Duodenal mucosa (tissue), 2 donors: ENCODE data around the gene BRSK2.
A peak's percentile ranks its signal among the peaks of the same experiment; 100 is the strongest.
"Not testable (repeated sequence)": the region's sequence is repeated elsewhere in the genome, so short reads cannot be mapped to it uniquely, and the experiment has no call there.

ENCODE experiments used
- H3K27ac ChIP-seq: one replicate; pipeline ENCODE4 v1.7.0; 2013; ENCODE audit warnings: low read depth, low read length
- H3K27me3 ChIP-seq, 2 donors: one replicate each; pipeline ENCODE4 v1.7.0; 2013; ENCODE audit warnings: low read length in 2 of 2, control low read depth in 1 of 2; ENCODE audit not compliant: insufficient read depth in 2 of 2, control insufficient read depth in 1 of 2
- H3K36me3 ChIP-seq, 2 donors: one replicate each; pipeline ENCODE4 v1.7.0; 2013; ENCODE audit warnings: low read length in 2 of 2, control low read depth in 1 of 2; ENCODE audit not compliant: insufficient read depth in 2 of 2, control insufficient read depth in 1 of 2
- H3K4me1 ChIP-seq, 2 donors: one replicate each; pipeline ENCODE4 v1.7.0; 2013; ENCODE audit warnings: low read length in 2 of 2, control low read depth in 1 of 2; ENCODE audit not compliant: insufficient read depth in 2 of 2, control insufficient read depth in 1 of 2
- H3K4me3 ChIP-seq, 2 donors: one replicate each; pipeline ENCODE4 v1.7.0; 2013; ENCODE audit warnings: low read length in 2 of 2, low read depth in 1 of 2
- H3K9ac ChIP-seq, 2 donors: one replicate each; pipeline ENCODE4 v1.7.0; 2013; ENCODE audit warnings: low read length in 2 of 2, low read depth in 1 of 2
- H3K9me3 ChIP-seq, 2 donors: one replicate each; pipeline ENCODE4 v1.7.0; 2013; ENCODE audit warnings: low read length in 2 of 2, control low read depth in 1 of 2; ENCODE audit not compliant: control insufficient read depth in 1 of 2

The BRSK2 gene

DNA sequence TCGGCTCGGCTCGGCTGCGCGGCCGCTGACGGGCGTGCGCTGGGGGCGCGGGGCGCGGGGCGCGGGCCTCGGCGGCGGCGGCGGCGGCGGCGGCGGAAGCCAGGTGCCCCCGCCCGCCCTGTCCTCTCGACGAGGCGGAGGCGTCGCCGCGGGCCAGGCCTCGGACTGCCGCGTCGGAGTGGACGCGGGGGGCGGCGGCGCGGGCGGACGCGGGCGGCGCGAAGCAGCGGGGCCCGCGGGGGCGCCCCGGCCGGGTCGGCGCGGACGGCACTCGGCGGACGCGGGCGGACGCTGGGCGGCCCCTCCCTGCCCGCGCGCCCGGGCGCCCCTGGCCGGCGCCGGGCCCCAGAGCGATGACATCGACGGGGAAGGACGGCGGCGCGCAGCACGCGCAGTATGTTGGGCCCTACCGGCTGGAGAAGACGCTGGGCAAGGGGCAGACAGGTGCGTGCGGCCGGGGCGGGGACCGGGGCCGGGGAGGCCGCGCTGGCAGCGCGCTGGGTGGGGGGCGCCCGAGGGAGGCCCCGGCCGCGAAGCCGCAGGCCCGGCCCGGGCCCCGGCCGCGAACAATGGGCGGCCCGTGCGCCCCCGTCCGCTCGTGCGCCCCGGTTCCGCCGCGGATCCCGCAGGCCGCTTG is at the start of gene BRSK2:
Gene BRSK2 (plus strand): TSS at position 3 of the 637 bp plus-strand sequence. CDS start 351 bp downstream, at position 354.
- Histone ChIP-seq H3K9me3 (no peaks in the 10 kb centered on the region), H3K27me3 (peaks cover 31 to 40% of the 10 kb centered on the region in 2 donors), H3K4me3 (peak within 1 kb of the TSS; percentile 50 to 65), H3K4me1 (peaks cover 0 to 10% of the 10 kb centered on the region in 2 donors), H3K36me3 (no peaks in the 10 kb centered on the region), H3K27ac (no peak within 1 kb of the TSS), H3K9ac (peak within 1 kb of the TSS in 1 of 2 donors; percentile 6)

DNA sequence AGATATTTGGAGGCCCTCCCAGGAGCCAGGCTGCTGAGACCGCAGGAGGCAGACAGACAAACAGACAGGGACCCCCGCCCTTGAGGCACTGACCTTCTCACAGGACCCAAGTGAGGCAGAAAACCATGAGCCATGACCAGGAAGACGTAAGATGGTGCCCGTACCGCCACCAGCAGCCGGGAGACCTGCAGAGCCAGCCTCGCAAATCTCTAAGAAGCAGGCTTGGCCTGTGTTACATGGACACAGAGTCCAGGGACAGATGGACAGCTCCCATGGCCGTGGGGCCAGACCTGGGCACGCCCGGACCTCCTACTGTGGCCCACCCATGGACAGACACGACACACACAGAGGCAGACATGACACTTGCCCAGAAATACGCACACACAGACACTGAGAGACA is 49.6 kb upstream of the BRSK2 start:
- Histone ChIP-seq H3K4me3 (no peak overlapping the region), H3K36me3 (no peaks in the 10 kb centered on the region), H3K9me3 (no peaks in the 10 kb centered on the region), H3K4me1 (peaks cover 10% of the 10 kb centered on the region in 2 donors), H3K27ac (no peak overlapping the region), H3K9ac (no peak overlapping the region), H3K27me3 (peaks cover 0 to 5% of the 10 kb centered on the region in 2 donors)

DNA sequence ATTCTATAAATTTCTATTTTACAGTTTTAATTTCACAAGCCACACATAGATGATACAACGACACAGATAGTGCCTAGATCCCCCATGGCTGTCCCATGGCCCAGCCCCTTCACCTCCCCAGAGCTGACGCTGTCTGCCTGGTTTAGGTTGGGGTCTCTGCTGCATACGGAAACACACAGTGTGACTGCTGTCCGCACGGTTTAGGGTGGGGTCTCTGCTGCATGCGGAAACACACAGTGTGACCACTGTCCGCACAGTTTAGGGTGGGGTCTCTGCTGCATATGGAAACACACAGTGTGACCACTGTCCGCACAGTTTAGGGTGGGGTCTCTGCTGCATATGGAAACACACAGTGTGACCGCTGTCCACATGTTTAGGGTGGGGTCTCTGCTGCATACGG is 48.5 kb upstream of the BRSK2 start:
- not testable (repeated sequence) for H3K36me3 ChIP-seq, H3K27ac ChIP-seq, H3K9ac ChIP-seq, H3K4me3 ChIP-seq, H3K9me3 ChIP-seq, H3K4me1 ChIP-seq, H3K27me3 ChIP-seq

DNA sequence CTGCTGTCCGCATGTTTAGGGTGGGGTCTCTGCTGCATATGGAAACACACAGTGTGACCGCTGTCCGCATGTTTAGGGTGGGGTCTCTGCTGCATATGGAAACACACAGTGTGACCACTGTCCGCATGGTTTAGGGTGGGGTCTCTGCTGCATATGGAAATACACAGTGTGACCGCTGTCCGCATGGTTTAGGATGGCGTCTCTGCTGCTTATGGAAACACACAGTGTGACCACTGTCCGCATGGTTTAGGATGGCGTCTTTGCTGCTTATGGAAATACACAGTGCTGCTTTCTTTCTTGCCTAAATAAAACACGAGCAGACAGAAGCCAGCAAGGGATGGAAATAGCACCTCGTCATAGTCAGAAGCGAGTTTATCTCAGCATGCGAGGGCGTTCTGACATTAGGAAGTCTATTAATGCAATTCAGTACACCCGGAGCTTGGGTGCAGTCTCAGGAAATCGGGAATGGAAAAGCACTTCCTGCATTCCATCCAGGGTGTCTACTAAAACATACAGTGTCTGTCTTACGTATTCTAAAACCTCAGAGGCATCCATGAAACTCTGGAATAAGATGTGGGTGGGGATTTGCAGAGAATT is 47.7 kb upstream of the BRSK2 start:
- Histone ChIP-seq H3K27ac (no peak overlapping the region), H3K9me3 (no peaks in the 10 kb centered on the region), H3K9ac (no peak overlapping the region), H3K4me1 (no peaks in the 10 kb centered on the region), H3K27me3 (no peaks in the 10 kb centered on the region), H3K4me3 (no peak overlapping the region), H3K36me3 (no peaks in the 10 kb centered on the region)

DNA sequence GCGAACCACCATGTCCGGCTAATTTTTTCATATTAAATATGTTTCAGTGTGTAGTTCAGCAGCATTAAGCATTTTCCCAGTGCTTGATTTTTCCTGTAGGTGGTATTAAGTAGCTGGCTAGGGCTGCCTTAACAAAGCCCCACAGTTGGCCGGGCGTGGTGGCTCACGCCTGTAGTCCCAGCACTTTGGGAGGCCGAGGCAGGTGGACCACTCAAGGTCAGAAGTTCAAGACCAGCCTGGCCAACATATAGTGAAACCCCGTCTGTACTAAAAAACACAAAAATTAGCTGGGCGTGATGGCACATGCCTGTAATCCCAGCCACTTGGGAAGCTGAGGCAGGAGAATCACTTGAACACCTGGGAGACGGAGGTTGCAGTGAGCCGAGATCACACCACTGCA is 46.8 kb upstream of the BRSK2 start:
- Histone ChIP-seq H3K4me3 (no peak overlapping the region), H3K27me3 (no peaks in the 10 kb centered on the region), H3K9me3 (no peaks in the 10 kb centered on the region), H3K27ac (no peak overlapping the region), H3K4me1 (no peaks in the 10 kb centered on the region), H3K9ac (no peak overlapping the region), H3K36me3 (no peaks in the 10 kb centered on the region)

DNA sequence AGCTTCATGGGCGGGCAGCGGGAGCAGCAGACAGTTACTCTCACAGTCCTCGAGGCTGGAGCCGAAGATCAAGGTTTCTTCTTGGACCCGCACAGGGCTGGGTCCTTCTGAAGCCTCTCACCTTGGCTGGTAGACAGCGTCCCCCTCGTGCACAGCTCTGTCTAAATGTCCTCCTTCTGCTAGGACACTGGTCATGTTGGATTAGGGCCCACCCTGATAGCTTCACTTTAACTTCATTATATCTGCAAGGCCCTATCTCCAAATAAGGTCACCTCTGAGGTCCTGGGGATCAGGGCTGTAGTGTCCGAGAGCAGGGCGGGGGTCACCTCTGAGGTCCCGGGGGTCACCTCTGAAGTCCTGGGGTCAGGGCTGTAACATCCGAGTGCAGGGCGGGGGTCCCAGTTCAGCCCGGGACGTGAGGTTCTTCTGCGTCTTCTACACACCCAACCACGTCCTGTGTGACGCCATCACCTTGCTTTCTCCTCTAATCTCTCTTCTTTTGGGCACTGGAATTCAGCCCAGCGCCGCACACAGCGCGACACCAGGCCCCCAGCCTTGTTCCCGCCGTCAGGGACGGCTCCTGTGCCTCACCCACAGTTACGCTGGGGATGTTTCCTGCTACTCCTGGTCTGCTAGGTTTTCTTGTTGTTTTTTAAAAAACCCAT is 46.2 kb upstream of the BRSK2 start:
- no peak overlapping the region for H3K9ac ChIP-seq
- H3K27ac ChIP-seq, result no peak overlapping the region
- no peak overlapping the region for H3K4me3 ChIP-seq
- no peaks in the 10 kb centered on the region for H3K9me3 ChIP-seq
- H3K27me3 ChIP-seq, result no peaks in the 10 kb centered on the region
- no peaks in the 10 kb centered on the region for H3K36me3 ChIP-seq
- H3K4me1 ChIP-seq, result no peaks in the 10 kb centered on the region

DNA sequence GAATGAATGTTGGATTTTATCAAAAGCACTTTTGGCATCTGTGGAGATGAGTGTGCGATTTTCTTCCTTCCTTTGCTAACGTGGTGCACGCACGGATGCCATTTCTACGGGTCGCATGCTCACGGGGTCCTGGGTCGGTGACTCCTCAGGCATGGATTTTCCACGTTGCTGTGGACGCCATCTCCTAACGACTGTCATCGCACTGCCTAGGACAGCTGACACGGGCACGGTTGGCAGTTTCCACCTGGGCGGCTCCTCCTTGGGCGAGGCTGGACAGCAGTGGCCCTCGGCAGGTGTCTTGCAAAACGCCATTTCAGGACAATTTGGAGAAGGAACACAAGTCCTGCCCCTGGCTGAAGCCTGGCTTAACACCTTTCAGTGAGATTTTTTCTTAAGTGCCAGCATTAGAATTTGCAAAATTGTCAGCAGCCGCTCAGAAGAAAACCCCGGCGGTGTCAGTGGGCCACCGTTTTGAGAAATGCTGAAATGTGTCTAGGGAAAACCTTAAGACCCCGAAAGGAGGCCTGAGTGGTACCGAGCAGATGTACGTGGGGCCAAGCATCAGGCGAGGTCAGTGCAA is 45.6 kb upstream of the BRSK2 start:
- H3K27me3 ChIP-seq, result no peaks in the 10 kb centered on the region
- H3K9me3 ChIP-seq, result no peaks in the 10 kb centered on the region
- no peaks in the 10 kb centered on the region for H3K36me3 ChIP-seq
- no peaks in the 10 kb centered on the region for H3K4me1 ChIP-seq
- H3K9ac ChIP-seq, result no peak overlapping the region
- no peak overlapping the region for H3K4me3 ChIP-seq
- no peak overlapping the region for H3K27ac ChIP-seq

DNA sequence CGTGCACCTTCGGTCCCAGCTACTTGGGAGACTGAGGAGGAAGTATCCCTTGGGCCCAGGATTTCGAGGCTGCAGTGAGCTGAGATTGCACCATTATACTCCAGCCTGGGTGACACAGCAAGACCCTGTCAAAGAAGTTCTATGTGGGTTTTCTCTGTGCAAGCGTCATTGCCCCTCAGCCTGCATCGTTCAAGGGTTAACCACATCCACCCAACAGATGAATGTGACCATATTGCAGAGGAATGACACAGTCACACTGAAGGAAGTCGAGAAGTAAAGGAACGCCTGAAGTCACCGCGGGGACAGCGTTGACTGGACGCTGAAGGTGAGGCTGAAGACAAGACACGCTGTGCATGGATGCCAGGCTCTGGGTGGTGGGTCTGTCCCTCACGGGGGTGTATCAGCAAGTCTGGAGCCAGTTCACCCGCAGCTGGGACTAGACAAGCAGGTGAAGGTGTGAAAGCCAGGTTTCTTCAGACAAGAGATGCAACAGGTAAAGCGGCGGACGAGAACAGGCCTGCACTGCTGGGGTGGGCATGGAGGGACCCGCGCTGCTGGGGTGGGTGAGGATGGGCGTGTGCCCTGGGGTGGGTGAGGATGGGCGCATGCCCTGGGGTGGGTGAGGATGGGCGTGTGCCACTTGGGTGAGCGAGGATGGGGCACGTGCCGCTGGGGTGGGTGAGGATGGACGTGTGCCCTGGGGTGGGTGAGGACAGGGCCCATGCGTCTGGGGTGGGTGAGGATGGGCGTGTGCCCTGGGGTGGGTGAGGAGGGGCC is 43.8 kb upstream of the BRSK2 start:
- Histone ChIP-seq H3K4me1 (no peaks in the 10 kb centered on the region), H3K36me3 (no peaks in the 10 kb centered on the region)

DNA sequence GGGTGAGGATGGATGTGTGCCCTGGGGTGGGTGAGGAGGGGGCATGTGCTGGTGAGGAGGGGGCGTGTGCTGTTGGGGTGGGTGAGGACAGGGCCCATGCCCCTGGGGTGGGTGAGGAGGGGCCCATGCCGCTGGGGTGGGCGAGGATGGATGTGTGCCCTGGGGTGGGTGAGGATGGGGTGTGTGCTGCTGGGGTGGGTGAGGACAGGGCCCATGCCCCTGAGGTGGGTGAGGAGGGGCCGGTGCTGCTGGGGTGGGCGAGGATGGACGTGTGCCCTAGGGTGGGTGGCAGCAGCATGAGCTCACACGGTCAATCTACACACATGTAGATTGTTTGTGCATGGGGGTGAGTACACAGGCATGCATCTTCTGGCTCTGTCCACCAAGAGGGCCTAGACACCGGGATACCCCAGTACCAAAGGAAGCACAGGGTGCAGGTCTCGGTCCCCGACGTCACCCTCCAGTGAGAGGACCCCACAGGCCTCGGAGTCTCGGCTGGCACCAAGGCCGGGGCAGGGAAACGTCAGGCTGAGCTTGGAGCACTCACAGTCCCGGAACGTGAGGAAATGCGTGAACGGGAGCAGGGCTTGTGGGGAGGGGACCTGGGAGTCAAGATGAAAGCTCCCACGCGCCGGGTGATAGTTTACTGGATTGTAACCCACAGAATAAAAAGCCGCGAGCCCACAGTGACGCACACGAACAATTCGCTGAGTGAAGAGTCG is 42.9 kb upstream of the BRSK2 start:
- Histone ChIP-seq H3K4me1 (no peaks in the 10 kb centered on the region), H3K36me3 (no peaks in the 10 kb centered on the region), H3K9me3 (no peaks in the 10 kb centered on the region), H3K4me3 (no peak overlapping the region), H3K9ac (no peak overlapping the region), H3K27me3 (peaks cover 0 to 4% of the 10 kb centered on the region in 2 donors), H3K27ac (no peak overlapping the region)

More for the DNA sequence above, 43.8 kb upstream of the BRSK2 start:
- Histone ChIP-seq H3K27ac (no peak overlapping the region), H3K9ac (no peak overlapping the region), H3K27me3 (peaks cover 0 to 4% of the 10 kb centered on the region in 2 donors), H3K4me3 (no peak overlapping the region), H3K9me3 (no peaks in the 10 kb centered on the region)
